HG03135 (cell line): ENCODE data around the gene CCDC201.
A peak's percentile ranks its signal among the peaks of the same experiment; 100 is the strongest.

Experiments
- ATAC-seq: cut with Tn5 transposase; IDR thresholded peaks from one replicate; pipeline ENCODE4 v1.9.1; 2021; ENCODE audit warnings: mild to moderate bottlenecking, moderate library complexity; ENCODE audit not compliant: unreplicated experiment

Gene CCDC201, protein sequence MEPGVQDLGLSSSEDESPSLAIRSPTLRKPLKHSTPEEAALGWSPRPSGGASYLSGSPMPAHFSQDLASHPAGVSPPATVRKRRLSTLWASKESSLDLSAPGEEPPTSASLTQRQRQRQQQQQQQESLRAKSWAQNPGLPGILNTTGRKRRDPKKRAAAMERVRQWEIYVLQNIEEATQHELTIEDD

GRCh38 chr7:45873035-45873354 is at the start of gene CCDC201:
Gene CCDC201 (minus strand): TSS chr7:45873082. CDS start chr7:45873007, 75 bp downstream.
- no peak for ATAC-seq

- no peak for ATAC-seq
These were observed 49.0 kb upstream of the CCDC201 start for GRCh38 chr7:45921699-45922519.

GRCh38 chr7:45921381-45921698 is 48.5 kb upstream of the CCDC201 start:
- no peak for ATAC-seq

DNA sequence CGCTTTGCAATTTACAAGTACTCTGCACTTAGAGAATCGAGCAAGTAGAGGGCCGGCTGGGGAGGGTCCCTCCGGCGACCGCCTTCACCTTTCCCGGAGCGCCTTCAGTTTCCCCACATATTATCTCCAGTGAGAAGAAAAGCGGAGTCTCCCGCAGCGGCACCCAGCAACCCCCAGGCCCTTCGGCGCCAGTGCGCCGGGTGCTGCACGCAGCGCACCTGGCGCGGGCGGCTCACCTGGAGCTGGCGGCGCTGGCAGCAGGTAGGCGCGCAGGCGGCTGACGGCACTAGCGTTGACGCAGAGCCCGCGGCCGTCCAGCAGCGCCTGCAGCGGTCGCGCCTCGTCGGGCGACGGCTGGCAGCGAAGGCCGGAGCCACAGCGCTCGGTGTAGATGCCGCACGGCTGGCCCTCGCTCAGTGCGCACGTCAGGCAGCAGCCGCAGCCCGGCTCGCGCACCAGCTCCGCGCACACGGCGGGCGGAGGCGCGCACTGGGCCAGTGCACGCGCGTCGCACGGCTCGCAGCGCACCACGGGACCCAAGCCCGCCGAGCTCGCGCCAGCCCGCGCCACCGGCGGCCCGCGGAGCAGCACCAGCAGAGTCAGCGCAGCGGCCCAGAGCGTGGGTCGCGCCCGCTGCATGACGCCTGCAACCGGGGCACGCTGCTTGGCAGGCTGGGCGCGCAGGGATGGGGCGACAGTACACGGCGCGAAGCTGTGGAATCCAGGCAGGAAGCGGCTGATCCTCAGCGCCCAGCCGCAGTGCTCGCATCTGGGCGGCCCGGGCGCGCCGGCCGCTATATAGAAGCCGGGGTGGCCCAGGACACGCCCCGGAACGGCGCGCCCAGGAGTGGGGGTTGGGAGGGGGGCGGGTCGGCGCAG is 47.9 kb upstream of the CCDC201 start, which contains the start of gene IGFBP3:
TSS of gene IGFBP3 (minus strand) at position 771 of the 879 bp plus-strand sequence. CDS start at position 639, 132 bp downstream.
- no peak for ATAC-seq

DNA sequence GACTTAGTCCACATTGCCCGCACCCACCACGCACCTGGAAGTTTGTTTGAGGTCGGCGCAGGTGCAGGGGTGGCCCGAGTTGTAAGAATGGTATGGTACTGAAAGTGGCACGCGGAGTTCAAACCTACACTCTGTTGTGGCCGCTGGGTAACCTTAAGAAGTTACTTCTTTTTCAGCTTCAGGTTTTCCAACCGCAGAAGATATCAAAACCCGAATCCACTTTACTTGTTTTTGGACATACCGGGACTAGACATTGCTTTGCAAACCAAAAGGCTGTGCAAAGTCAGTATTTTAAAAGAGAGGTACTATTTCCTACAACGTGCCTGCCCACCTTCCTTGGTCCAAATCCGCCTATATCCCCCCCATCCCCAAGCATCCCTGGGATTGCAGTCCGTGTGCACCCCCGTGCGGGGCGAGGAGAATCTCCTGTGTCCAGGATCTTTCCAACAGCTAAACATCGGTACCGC is 47.1 kb upstream of the CCDC201 start:
- no peak for ATAC-seq

DNA sequence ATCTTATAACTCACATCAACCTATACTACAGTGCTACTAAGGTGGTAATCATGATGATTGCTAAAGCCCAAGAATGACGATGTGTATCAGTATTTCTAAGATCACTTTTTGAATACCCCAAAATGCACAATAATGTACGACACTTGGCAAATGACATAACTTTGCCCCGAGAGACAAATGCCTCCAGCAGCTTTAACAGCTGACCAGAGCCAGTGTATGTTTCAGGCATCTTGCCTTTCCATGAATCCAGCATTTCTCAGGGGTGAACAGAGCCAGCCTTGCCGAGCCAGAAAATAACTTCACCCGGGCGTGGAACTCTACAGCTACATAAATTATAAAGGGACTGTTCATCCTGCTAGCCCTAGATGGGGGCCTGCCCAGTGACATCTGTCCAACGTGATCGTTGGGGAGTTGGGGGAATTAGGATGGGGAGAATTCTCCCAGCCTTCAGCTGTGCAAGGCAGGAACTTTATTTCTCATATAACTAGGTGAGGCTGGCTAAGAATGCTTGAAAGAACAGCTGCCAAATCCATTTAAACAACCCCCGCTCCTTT is 46.4 kb upstream of the CCDC201 start:
- no peak for ATAC-seq

DNA sequence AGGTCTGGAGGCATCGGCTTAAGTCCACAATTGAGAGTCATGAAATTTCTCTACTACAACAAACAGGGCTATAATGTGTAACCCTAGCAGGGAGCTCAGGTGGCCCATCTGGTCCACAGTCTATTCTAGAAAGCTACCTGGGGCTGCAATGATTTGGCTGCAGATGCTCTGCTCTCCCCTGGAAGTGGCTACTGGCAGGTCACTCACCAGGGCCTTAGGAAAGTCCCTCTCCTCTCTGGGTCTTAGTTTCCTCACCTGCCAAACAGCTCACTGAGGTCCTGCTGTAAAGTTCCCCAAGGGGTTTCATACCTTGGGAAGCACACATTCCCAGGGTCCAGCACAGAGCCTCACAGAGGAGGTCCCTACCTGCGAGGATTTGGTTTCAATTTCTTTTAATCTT is 45.7 kb upstream of the CCDC201 start:
- ATAC-seq: no peak

- peak; percentile 72 for ATAC-seq
These were observed 44.8 kb upstream of the CCDC201 start for GRCh38 chr7:45917658-45918057.

DNA sequence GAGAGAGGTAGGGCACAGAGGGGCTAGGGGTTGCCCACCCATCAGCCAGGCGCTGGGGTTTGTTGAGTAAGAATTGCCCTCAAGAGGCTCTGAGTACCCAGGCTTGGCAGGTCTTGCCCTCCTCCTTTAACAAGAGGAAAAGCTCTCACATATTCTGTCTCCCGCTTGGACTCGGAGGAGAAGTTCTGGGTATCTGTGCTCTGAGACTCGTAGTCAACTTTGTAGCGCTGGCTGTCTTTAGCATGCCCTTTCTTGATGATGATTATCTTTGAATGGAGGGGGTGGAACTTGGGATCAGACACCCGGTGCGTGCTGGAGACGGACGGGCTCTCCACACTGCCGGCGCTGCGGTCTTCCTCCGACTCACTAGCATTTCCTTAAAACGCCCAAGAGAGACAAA is 44.2 kb upstream of the CCDC201 start:
- ATAC-seq: no peak

DNA sequence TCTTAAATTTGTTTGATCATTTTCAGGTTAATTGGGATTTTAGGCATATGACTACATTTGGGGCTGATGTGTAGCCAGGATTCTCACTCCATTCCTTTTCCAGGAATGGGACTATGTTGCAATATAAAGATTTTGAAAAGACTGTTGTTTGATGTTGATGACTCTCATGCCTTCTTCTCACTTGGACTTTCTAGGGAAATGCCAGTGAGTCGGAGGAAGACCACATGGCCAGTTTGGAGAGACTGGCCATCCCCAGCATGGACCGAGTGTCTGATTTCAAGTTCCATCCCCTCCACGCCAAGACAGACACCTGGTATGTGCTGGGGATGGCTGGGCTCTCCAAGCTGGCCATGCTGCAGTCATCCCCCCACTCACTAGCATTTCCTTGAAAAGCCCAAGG is 42.7 kb upstream of the CCDC201 start:
- ATAC-seq: no peak

DNA sequence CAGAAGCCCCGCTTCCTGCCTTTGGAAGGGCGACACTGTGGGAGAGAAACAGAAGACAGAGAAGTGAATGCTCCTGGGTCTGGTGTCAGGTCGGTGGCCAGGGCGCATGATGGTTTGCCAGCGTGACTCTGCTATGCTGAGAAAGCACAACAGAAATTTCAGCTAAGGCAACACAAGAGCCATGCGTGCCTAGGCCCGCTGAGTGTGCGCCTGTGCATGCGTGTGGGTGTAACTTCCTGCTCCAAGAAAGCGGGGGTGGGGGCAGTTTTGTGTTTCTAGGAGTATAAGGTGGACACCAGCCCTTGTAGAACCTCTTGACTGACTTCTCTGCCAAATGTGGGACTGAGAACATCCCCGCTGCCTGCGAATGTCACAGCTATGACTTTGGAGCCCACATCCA is 42.0 kb upstream of the CCDC201 start:
- ATAC-seq: no peak

DNA sequence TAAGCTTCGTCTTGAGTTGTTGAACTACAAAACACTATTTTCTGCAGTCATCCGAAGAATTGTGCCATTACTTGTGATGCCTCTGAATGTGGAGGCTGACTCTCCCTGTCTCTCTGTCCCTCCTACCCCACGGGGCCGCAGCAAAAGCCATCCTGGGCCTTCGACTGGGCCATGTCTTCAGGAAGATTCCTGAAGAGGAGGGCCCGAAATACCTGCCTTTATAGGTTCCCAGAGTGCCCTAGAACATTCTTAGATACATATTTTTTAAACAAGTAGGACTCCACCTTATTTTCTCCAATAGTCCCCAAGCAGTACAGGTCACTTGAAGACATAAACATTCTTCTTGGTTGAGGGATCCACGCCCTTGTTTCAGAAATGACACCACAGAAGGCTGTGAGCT is 40.1 kb upstream of the CCDC201 start:
- no peak for ATAC-seq

GRCh38 chr7:45911311-45911710 is 38.4 kb upstream of the CCDC201 start:
- ATAC-seq: no peak

- ATAC-seq: no peak
These were observed 38.0 kb upstream of the CCDC201 start for GRCh38 chr7:45910855-45911254.

DNA sequence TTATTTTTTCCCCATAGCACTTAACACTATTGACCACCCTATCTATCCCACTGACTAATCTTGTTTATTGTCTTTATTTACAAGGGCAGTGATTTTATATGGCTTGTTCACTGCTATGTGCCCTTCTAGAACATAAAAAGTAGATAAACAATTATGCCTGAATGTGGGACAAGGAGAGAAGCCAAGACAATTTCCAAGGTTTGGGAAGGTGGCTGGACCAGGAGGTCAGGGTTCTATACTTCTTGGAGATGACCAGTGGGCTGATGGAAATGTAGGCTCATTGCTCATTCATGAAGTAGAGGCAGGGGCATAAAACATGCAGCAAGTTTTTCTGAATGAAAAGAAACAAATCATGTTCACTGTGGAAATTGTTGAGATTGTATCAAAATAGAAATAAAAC is 36.7 kb upstream of the CCDC201 start:
- ATAC-seq: no peak

DNA sequence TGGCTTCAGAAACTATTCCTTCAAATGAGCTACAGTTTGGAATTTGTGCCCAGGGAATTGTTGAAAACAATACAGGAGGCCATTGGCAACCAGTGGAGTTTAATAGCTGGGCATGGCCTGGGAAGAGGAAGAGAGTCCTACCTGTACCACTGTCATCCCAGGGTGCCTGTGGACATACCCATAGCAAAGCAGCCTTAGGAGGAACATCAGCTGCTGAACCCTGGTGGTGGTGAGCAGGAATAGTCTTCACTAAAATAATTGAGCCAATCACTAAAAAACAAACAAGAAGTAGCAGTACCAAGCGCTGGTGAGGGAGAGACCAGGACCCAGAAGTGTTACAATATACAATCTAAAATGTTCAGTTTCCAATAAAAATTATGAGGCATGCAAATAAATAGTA is 29.9 kb upstream of the CCDC201 start:
- no peak for ATAC-seq

DNA sequence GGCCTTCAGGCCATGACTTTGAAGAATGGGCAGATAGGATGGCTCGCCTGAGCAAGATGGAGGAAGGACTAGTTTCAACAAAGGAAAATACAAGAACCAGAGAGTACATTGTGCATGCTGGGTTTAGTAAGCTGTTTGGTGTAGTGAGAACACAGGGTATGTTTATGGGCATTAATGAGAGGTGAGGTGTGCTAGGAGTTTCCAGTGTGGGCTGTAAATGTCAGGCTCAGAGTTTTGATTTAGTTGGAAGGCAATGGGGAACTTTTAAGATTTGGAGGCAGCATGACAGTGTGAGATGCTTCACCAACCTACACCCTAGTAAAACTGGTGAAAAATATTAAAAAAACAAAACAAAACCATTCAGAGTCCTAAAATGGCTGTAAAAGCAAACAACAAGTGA is 28.7 kb upstream of the CCDC201 start:
- no peak for ATAC-seq

DNA sequence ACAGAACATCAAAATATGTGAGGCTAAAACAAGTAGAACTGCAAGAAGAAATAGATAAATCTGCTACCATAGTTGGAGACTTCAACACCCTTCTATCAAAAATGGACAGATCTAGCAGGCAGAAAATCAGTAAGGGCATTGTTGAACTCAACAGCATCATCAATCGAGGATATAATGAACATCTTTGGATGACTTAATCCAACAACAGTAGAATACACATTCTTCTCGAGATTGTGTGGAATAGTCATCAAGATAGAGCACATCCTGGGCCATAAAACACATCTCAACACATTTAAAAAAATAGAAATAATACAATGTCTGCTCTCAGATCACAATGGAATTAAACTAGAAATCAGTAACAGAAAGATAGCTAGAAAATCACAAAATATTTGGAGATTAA is 25.3 kb upstream of the CCDC201 start:
- ATAC-seq: no peak

GRCh38 chr7:45897042-45897690 is 24.3 kb upstream of the CCDC201 start:
- no peak for ATAC-seq

DNA sequence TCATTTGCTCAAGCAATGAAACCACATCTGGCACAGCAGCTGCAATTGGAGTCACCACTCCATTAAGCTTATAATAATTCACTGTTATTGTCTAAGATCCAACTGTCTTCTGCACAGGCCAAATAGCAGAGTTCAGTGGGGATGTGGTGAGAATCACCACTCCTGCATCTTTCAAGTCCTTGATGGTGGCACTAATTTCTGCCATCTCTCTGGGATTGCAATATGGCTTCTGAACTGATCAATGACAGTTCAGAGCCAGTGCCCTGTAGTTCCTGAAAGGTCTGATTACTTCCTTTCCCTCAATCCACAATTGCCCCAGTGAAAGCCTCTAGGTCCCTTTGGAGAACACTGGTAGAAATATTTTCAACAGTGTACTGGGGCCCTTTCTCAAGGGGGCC is 21.8 kb upstream of the CCDC201 start:
- ATAC-seq: no peak
